Measurements from ENCODE around the gene SV2A.
A peak's percentile ranks its signal among the peaks of the same experiment; 100 is the strongest.
"Not testable (repeated sequence)": the region's sequence is repeated elsewhere in the genome, so short reads cannot be mapped to it uniquely, and the experiment has no call there.

SV2A gene

GRCh38 chr1:149917571-149918144, at the start of gene SV2A:
Gene SV2A, minus strand, starts transcription at chr1:149917844. Its CDS starts 4,004 bp downstream, at chr1:149913840.
- peak; percentile 34 to 46 for DNase-seq (ENCODE audit: low read depth in 2 of 2)

GRCh38 chr1:149967041-149967440, 49.4 kb upstream of the SV2A start:
- DNase-seq (ENCODE audit: low read depth in 2 of 2): no peak

- no peak for DNase-seq (ENCODE audit: low read depth in 2 of 2)
Observed at GRCh38 chr1:149966405-149966804, 48.8 kb upstream of the SV2A start.

- no peak for DNase-seq (ENCODE audit: low read depth in 2 of 2)
Observed at GRCh38 chr1:149965440-149965839, 47.8 kb upstream of the SV2A start.

GRCh38 chr1:149963358-149963757, 45.7 kb upstream of the SV2A start:
- DNase-seq (ENCODE audit: low read depth in 2 of 2): no peak

- no peak for DNase-seq (ENCODE audit: low read depth in 2 of 2)
Observed at GRCh38 chr1:149962736-149963135, 45.1 kb upstream of the SV2A start.

- peak in 1 of 2 donors; percentile 26 for DNase-seq (ENCODE audit: low read depth in 2 of 2)
Observed at GRCh38 chr1:149962039-149962647, 44.5 kb upstream of the SV2A start.

GRCh38 chr1:149957548-149957947, 39.9 kb upstream of the SV2A start:
- DNase-seq (ENCODE audit: low read depth in 2 of 2): not testable (repeated sequence)

- DNase-seq (ENCODE audit: low read depth in 2 of 2): no peak
Observed at GRCh38 chr1:149949911-149950310, 32.3 kb upstream of the SV2A start.

- no peak for DNase-seq (ENCODE audit: low read depth in 2 of 2)
Observed at GRCh38 chr1:149945206-149945605, 27.6 kb upstream of the SV2A start.

GRCh38 chr1:149942885-149943284, 25.2 kb upstream of the SV2A start:
- no peak for DNase-seq (ENCODE audit: low read depth in 2 of 2)

GRCh38 chr1:149942207-149942606, 24.6 kb upstream of the SV2A start:
- DNase-seq (ENCODE audit: low read depth in 2 of 2): no peak

- no peak for DNase-seq (ENCODE audit: low read depth in 2 of 2)
Observed at GRCh38 chr1:149940427-149940826, 22.8 kb upstream of the SV2A start.

GRCh38 chr1:149938668-149939003, 21.0 kb upstream of the SV2A start:
- DNase-seq (ENCODE audit: low read depth in 2 of 2): not testable (repeated sequence)

GRCh38 chr1:149937759-149938158, 20.1 kb upstream of the SV2A start:
- no peak for DNase-seq (ENCODE audit: low read depth in 2 of 2)

GRCh38 chr1:149936992-149937705, 19.5 kb upstream of the SV2A start:
- no peak for DNase-seq (ENCODE audit: low read depth in 2 of 2)

- DNase-seq (ENCODE audit: low read depth in 2 of 2): no peak
Observed at GRCh38 chr1:149936170-149936991, 18.7 kb upstream of the SV2A start, which contains the start of gene MTMR11. Gene MTMR11, minus strand, starts transcription at chr1:149936879. Its CDS starts 232 bp downstream, at chr1:149936647.

- DNase-seq (ENCODE audit: low read depth in 2 of 2): no peak
Observed at GRCh38 chr1:149934356-149934755, 16.7 kb upstream of the SV2A start.

GRCh38 chr1:149933208-149933607, 15.6 kb upstream of the SV2A start:
- no peak for DNase-seq (ENCODE audit: low read depth in 2 of 2)

- no peak for DNase-seq (ENCODE audit: low read depth in 2 of 2)
Observed at GRCh38 chr1:149932474-149932873, 14.8 kb upstream of the SV2A start.

- no peak for DNase-seq (ENCODE audit: low read depth in 2 of 2)
Observed at GRCh38 chr1:149931212-149931790, 13.7 kb upstream of the SV2A start.

GRCh38 chr1:149929856-149930255, 12.2 kb upstream of the SV2A start:
- DNase-seq (ENCODE audit: low read depth in 2 of 2): no peak
